DND-41 (cell line): ENCODE results near the gene SEMA6A.

ENCODE experiments used
- ATAC-seq: fragments of 200-7000 bp; cut with Tn5 transposase; 3 replicates; pipeline ENCODE4 v1.9.1; 2021; ENCODE audit warnings: low read depth; ENCODE audit not compliant: insufficient read depth
- DNase-seq: peaks from one replicate; pipeline ENCODE4 v3.0.0-alpha.2; 2020
- H2AFZ ChIP-seq: 2 replicates; pipeline ENCODE4 v1.6.0; 2012; ENCODE audit warnings: low read depth, low read length
- H3K27ac ChIP-seq: 2 replicates; pipeline ENCODE4 v1.5.1; 2012; ENCODE audit warnings: low read length, inconsistent platforms
- H3K27me3 ChIP-seq: fragments of 200-600 bp; sonication (generic); 2 replicates; pipeline ENCODE4 v1.6.0; 2012; ENCODE audit warnings: low read length, mild to moderate bottlenecking, inconsistent platforms; ENCODE audit not compliant: insufficient read depth, poor library complexity
- H3K36me3 ChIP-seq: 2 replicates; pipeline ENCODE4 v1.5.1; 2012; ENCODE audit warnings: low read length, inconsistent platforms; ENCODE audit not compliant: insufficient read depth
- H3K4me1 ChIP-seq: 2 replicates; pipeline ENCODE4 v1.5.1; 2012; ENCODE audit warnings: mild to moderate bottlenecking, low read length; ENCODE audit not compliant: insufficient read depth
- H3K4me2 ChIP-seq: 2 replicates; pipeline ENCODE4 v1.6.0; 2012; ENCODE audit warnings: mild to moderate bottlenecking, moderate library complexity, low read length, inconsistent platforms; ENCODE audit not compliant: insufficient read depth
- H3K4me3 ChIP-seq, 2 experiments: fragments of 200-600 bp in 1 of 2; shearing (Covaris generic) in 1 of 2; 2 replicates each; pipeline ENCODE4 v1.5.1; 2012 to 2016; ENCODE audit warnings: inconsistent platforms in 2 of 2, low read length in 2 of 2, mild to moderate bottlenecking in 2 of 2, low read depth in 1 of 2, moderate library complexity in 1 of 2
- H3K79me2 ChIP-seq: 2 replicates; pipeline ENCODE4 v1.6.0; 2012; ENCODE audit warnings: low read length, inconsistent platforms; ENCODE audit not compliant: insufficient read depth
- H3K9ac ChIP-seq: 2 replicates; pipeline ENCODE4 v1.6.0; 2012; ENCODE audit warnings: low read depth, mild to moderate bottlenecking, inconsistent platforms, low read length, moderate library complexity
- H3K9me3 ChIP-seq: 2 replicates; pipeline ENCODE4 v1.5.1; 2012; ENCODE audit warnings: low read length, moderate library complexity, mild to moderate bottlenecking, inconsistent platforms; ENCODE audit not compliant: insufficient read depth, severe bottlenecking
- H4K20me1 ChIP-seq: 2 replicates; pipeline ENCODE4 v1.6.0; 2012; ENCODE audit warnings: low read length; ENCODE audit not compliant: insufficient read depth
- CTCF ChIP-seq: IDR thresholded peaks from 2 replicates; pipeline ENCODE4 v1.5.1; 2012; ENCODE audit warnings: borderline replicate concordance, low read length, moderate library complexity, mild to moderate bottlenecking; ENCODE audit not compliant: poor library complexity, severe bottlenecking; ENCODE audit errors: extremely low read depth
- EZH2 ChIP-seq: IDR thresholded peaks from 3 replicates; pipeline ENCODE4 v1.6.1; 2012; ENCODE audit warnings: borderline replicate concordance, low read depth, mild to moderate bottlenecking, moderate library complexity, low read length, inconsistent platforms; ENCODE audit not compliant: severe bottlenecking

Gene SEMA6A

GRCh38 chr5:116522356-116523136, 52.1 kb downstream of the SEMA6A start:
- DNase-seq (no peak), ATAC-seq (no peak)
- H3K79me2 ChIP-seq = no peaks in the 10 kb centered on the region
- no peaks in the 10 kb centered on the region for H3K4me1 ChIP-seq
- no peaks in the 10 kb centered on the region for H3K36me3 ChIP-seq
- no peak overlapping the region for H3K4me3 ChIP-seq
- TF ChIP-seq EZH2 (no peak), CTCF (no peak)
- H4K20me1 ChIP-seq = no peaks in the 10 kb centered on the region
- H3K4me2 ChIP-seq = no peak overlapping the region
- no peak overlapping the region for H2AFZ ChIP-seq
- no peak overlapping the region for H3K27ac ChIP-seq
- H3K9me3 ChIP-seq = no peaks in the 10 kb centered on the region
- H3K9ac ChIP-seq = no peak overlapping the region
- no peaks in the 10 kb centered on the region for H3K27me3 ChIP-seq

- no peaks in the 10 kb centered on the region for H3K36me3 ChIP-seq
- H2AFZ ChIP-seq = no peak overlapping the region
- H3K79me2 ChIP-seq = no peaks in the 10 kb centered on the region
- H4K20me1 ChIP-seq = no peaks in the 10 kb centered on the region
- H3K4me2 ChIP-seq = no peak overlapping the region
- ATAC-seq = peak; percentile 22; the same call in 1 of the 3 replicates
- DNase-seq = no peak
- no peak overlapping the region for H3K27ac ChIP-seq
- TF ChIP-seq EZH2 (no peak), CTCF (no peak)
- H3K27me3 ChIP-seq = no peaks in the 10 kb centered on the region
- H3K4me1 ChIP-seq = no peaks in the 10 kb centered on the region
- no peak overlapping the region for H3K9ac ChIP-seq
- no peak overlapping the region for H3K4me3 ChIP-seq
- H3K9me3 ChIP-seq = no peaks in the 10 kb centered on the region
Observed at GRCh38 chr5:116521173-116521872, 53.3 kb downstream of the SEMA6A start.

- Histone ChIP-seq H3K27ac (no peak overlapping the region), H3K79me2 (no peaks in the 10 kb centered on the region), H4K20me1 (no peaks in the 10 kb centered on the region), H3K9me3 (no peaks in the 10 kb centered on the region), H3K9ac (no peak overlapping the region), H3K36me3 (no peaks in the 10 kb centered on the region), H3K27me3 (no peaks in the 10 kb centered on the region), H3K4me1 (no peaks in the 10 kb centered on the region), H3K4me2 (no peak overlapping the region), H3K4me3 (no peak overlapping the region), H2AFZ (no peak overlapping the region)
- TF ChIP-seq CTCF (no peak), EZH2 (no peak)
- DNase-seq (no peak), ATAC-seq (no peak)
Observed at GRCh38 chr5:116520771-116521170, 53.9 kb downstream of the SEMA6A start.
